ENCODE data around the gene PCYOX1L.
A peak's percentile ranks its signal among the peaks of the same experiment; 100 is the strongest.

Gene PCYOX1L

GRCh38 chr5:149375434-149375833 is 17.6 kb downstream of the PCYOX1L start:
- Mint-ChIP-seq H3K4me3 (no peak overlapping the region), H3K36me3 (ENCODE audit: insufficient read depth) (no peaks in the 10 kb centered on the region), H3K9me3 (no peaks in the 10 kb centered on the region), H3K4me1 (peaks cover 8% of the 10 kb centered on the region), H3K27me3 (no peaks in the 10 kb centered on the region), H3K27ac (ENCODE audit: low read depth) (no peak overlapping the region)
- ATAC-seq (replicated peaks; ENCODE audit: extremely low read depth, poor library complexity, severe bottlenecking) (no peak), DNase-seq (ENCODE audit: low spot score in 2 of 2) (no peak)

DNA sequence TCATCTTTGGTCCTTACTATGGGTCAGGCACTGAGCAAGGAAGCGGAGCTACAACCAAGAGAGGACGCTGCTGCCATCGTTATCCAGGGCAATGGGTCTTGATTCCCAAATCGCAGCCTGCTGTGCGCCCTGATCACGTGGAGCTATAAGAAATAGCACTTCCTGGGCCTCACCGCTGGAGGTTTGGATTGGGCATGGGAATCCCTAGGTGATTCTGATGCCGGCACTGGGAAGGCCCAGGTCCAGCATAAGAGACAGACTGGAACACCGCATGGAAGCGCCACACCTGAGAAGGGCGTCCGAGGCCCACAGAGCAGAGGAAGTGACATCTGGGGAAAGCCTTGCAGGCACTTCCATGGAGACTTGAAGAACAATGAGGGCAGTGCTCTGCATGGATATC is 18.3 kb downstream of the PCYOX1L start:
- Mint-ChIP-seq H3K4me3 (no peak overlapping the region), H3K4me1 (peaks cover 6% of the 10 kb centered on the region), H3K9me3 (no peaks in the 10 kb centered on the region), H3K36me3 (ENCODE audit: insufficient read depth) (no peaks in the 10 kb centered on the region), H3K27me3 (no peaks in the 10 kb centered on the region), H3K27ac (ENCODE audit: low read depth) (no peak overlapping the region)
- ATAC-seq (replicated peaks; ENCODE audit: extremely low read depth, poor library complexity, severe bottlenecking) (no peak), DNase-seq (ENCODE audit: low spot score in 2 of 2) (no peak)

DNA sequence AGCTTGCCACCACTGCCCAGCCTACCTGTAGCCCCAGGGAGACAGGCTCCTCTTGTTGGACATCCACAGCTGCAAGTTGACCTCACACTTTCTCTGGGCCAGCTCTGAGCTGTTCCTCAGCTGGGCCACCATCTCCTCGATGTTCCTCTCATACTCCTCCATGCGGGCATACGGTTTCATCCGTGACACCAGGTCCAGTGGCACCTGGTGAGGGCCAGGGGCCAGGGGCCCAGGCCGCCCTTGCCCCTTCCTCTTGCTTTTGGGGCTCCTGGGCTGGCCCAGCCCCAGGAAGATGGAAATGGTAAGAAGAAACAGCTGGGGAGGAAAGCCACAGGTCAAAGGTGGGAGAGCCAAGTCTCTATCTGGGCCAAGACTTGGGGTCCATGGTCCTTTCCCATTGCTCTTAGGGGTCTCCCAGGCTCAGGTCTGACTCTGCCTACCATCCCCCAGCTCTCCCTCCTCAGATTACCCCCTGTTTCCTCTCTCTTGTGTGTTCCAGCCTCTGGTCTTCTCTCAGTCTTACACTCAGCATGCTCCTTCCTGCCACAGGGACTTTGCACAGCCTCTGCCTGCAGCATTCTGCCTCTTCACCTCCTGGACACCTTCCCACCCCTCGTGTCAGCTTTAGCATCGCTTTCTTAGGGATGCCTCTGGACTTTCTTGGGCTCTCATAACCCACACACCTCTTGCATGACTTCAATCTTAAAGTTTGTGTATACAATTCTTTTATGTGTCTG is 19.0 kb downstream of the PCYOX1L start:
- Mint-ChIP-seq H3K27me3 (no peaks in the 10 kb centered on the region), H3K27ac (ENCODE audit: low read depth) (no peak overlapping the region), H3K9me3 (no peaks in the 10 kb centered on the region), H3K4me1 (peaks cover 3% of the 10 kb centered on the region), H3K36me3 (ENCODE audit: insufficient read depth) (no peaks in the 10 kb centered on the region), H3K4me3 (no peak overlapping the region)
- ATAC-seq (replicated peaks; ENCODE audit: extremely low read depth, poor library complexity, severe bottlenecking) (no peak), DNase-seq (ENCODE audit: low spot score in 2 of 2) (no peak)

DNA sequence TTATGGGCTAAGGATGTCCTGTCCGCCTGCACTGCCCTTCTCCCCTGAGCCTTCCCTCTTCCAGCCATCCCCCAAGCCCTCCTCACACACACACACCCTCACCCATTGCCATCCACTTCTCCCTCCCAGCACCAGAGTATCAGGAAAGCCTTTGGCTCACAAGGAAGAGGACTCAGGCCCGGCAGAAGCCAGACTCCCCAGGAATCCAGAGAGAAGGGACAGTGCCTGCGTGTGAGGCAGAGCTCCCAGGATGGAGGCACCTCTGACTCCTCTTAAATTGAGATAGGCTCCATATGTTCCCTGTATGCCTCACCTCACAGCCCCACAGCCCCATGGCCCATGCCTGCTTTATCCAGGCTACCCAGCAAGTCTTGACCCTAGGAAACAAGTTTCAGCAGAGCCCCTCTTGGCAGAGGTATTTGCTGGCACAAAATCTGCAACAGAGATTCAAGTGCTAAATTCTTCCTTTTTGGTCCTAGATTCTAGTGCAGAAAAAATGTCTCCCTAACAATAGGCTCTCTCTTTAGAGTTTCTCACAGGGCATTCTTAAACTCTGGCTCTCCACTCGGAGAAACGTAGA is 20.5 kb downstream of the PCYOX1L start:
- Mint-ChIP-seq H3K9me3 (no peaks in the 10 kb centered on the region), H3K4me1 (peaks cover 6% of the 10 kb centered on the region), H3K4me3 (no peak overlapping the region), H3K36me3 (ENCODE audit: insufficient read depth) (no peaks in the 10 kb centered on the region), H3K27ac (ENCODE audit: low read depth) (no peak overlapping the region), H3K27me3 (no peaks in the 10 kb centered on the region)
- no peak for DNase-seq (ENCODE audit: low spot score in 2 of 2)
- ATAC-seq (replicated peaks; ENCODE audit: extremely low read depth, poor library complexity, severe bottlenecking), result no peak

- Mint-ChIP-seq H3K27me3 (no peaks in the 10 kb centered on the region), H3K9me3 (no peaks in the 10 kb centered on the region), H3K4me3 (no peak within 1 kb of the TSS), H3K4me1 (peaks cover 6% of the 10 kb centered on the region), H3K36me3 (ENCODE audit: insufficient read depth) (no peaks in the 10 kb centered on the region), H3K27ac (ENCODE audit: low read depth) (no peak within 1 kb of the TSS)
- ATAC-seq (replicated peaks; ENCODE audit: extremely low read depth, poor library complexity, severe bottlenecking) (no peak), DNase-seq (ENCODE audit: low spot score in 2 of 2) (no peak)
These were observed 21.4 kb downstream of the PCYOX1L start, which contains the start of gene IL17B for GRCh38 chr5:149379177-149379761. IL17B (minus strand) TSS chr5:149379292; CDS start chr5:149379225, 67 bp downstream.

DNA sequence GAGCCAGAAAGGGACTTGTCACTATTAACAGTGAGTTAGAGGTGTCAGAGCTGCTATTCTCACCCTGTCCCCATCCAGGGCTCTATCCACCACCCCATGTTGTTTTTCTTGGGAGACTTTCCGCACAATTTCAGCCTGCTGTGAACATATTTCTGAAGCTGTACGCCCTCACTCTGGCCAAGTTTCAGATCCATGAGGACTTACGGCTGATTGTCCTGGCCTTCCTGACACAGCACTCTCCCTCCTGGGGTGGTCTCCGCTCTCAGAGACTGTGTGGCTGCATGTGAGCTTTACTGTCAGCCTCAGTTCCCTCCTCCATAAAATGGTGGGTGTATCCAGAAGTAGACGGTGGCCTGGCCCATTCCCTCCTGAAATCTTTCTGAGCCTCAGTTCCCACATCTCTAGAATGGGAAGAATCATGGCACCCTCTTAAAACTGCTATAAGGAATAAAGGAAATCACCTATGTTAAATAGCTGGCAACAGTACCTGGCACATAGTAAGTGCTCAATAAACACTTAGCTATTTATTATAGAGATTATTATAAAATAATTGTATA is 22.1 kb downstream of the PCYOX1L start:
- Mint-ChIP-seq H3K27me3 (no peaks in the 10 kb centered on the region), H3K36me3 (ENCODE audit: insufficient read depth) (no peaks in the 10 kb centered on the region), H3K4me3 (no peak overlapping the region), H3K27ac (ENCODE audit: low read depth) (no peak overlapping the region), H3K4me1 (peaks cover 6% of the 10 kb centered on the region), H3K9me3 (no peaks in the 10 kb centered on the region)
- no peak for DNase-seq (ENCODE audit: low spot score in 2 of 2)
- ATAC-seq (replicated peaks; ENCODE audit: extremely low read depth, poor library complexity, severe bottlenecking), result no peak

- no peaks in the 10 kb centered on the region for H3K36me3 Mint-ChIP-seq (ENCODE audit: insufficient read depth)
- no peak for DNase-seq (ENCODE audit: low spot score in 2 of 2)
- no peak overlapping the region for H3K4me3 Mint-ChIP-seq
- peaks cover 6% of the 10 kb centered on the region for H3K4me1 Mint-ChIP-seq
- H3K9me3 Mint-ChIP-seq, result no peaks in the 10 kb centered on the region
- H3K27me3 Mint-ChIP-seq, result no peaks in the 10 kb centered on the region
- H3K27ac Mint-ChIP-seq (ENCODE audit: low read depth), result no peak overlapping the region
- no peak for ATAC-seq (replicated peaks; ENCODE audit: extremely low read depth, poor library complexity, severe bottlenecking)
These were observed 22.7 kb downstream of the PCYOX1L start for GRCh38 chr5:149380466-149381121.

- DNase-seq (ENCODE audit: low spot score in 2 of 2) (no peak), ATAC-seq (replicated peaks; ENCODE audit: extremely low read depth, poor library complexity, severe bottlenecking) (no peak)
- Mint-ChIP-seq H3K4me3 (no peak overlapping the region), H3K27ac (ENCODE audit: low read depth) (no peak overlapping the region), H3K9me3 (no peaks in the 10 kb centered on the region), H3K36me3 (ENCODE audit: insufficient read depth) (no peaks in the 10 kb centered on the region), H3K27me3 (no peaks in the 10 kb centered on the region), H3K4me1 (peaks cover 6% of the 10 kb centered on the region)
These were observed 23.6 kb downstream of the PCYOX1L start for GRCh38 chr5:149381261-149381985.

GRCh38 chr5:149381986-149382338 is 24.1 kb downstream of the PCYOX1L start:
- Mint-ChIP-seq H3K9me3 (no peaks in the 10 kb centered on the region), H3K4me3 (no peak overlapping the region), H3K27me3 (no peaks in the 10 kb centered on the region), H3K27ac (ENCODE audit: low read depth) (no peak overlapping the region), H3K4me1 (peaks cover 6% of the 10 kb centered on the region), H3K36me3 (ENCODE audit: insufficient read depth) (no peaks in the 10 kb centered on the region)
- DNase-seq (ENCODE audit: low spot score in 2 of 2), result peak; percentile 35 to 59
- ATAC-seq (replicated peaks; ENCODE audit: extremely low read depth, poor library complexity, severe bottlenecking), result no peak

GRCh38 chr5:149382517-149383220 is 24.8 kb downstream of the PCYOX1L start:
- no peak for DNase-seq (ENCODE audit: low spot score in 2 of 2)
- Mint-ChIP-seq H3K27ac (ENCODE audit: low read depth) (no peak overlapping the region), H3K4me3 (no peak overlapping the region), H3K27me3 (no peaks in the 10 kb centered on the region), H3K36me3 (ENCODE audit: insufficient read depth) (no peaks in the 10 kb centered on the region), H3K9me3 (no peaks in the 10 kb centered on the region), H3K4me1 (peaks cover 6% of the 10 kb centered on the region)
- ATAC-seq (replicated peaks; ENCODE audit: extremely low read depth, poor library complexity, severe bottlenecking), result no peak

DNA sequence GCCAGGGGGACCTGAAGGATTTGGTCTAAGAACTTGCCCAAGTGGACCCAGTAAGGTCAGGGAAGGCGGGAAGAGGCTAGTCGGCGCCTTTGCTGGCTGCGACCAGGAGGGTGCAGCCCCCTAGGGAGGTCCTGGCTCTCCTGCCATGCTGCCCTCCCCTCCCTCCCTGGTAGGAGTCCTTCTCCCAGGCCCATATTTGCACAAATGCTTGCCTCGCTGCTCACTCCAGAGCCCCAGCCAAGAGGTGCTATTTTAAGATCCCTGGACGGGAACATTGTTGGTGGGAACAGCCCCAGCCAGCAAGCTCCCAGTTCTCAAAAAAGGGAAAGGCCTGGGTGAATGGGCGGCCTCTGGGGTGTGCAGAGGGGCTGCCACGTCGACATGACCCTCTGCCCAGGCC is 25.6 kb downstream of the PCYOX1L start:
- H3K36me3 Mint-ChIP-seq (ENCODE audit: insufficient read depth), result no peaks in the 10 kb centered on the region
- H3K27ac Mint-ChIP-seq (ENCODE audit: low read depth), result no peak overlapping the region
- no peaks in the 10 kb centered on the region for H3K27me3 Mint-ChIP-seq
- H3K4me1 Mint-ChIP-seq, result peaks cover 6% of the 10 kb centered on the region
- H3K4me3 Mint-ChIP-seq, result no peak overlapping the region
- no peaks in the 10 kb centered on the region for H3K9me3 Mint-ChIP-seq
- no peak for ATAC-seq (replicated peaks; ENCODE audit: extremely low read depth, poor library complexity, severe bottlenecking)
- DNase-seq (ENCODE audit: low spot score in 2 of 2), result no peak

DNA sequence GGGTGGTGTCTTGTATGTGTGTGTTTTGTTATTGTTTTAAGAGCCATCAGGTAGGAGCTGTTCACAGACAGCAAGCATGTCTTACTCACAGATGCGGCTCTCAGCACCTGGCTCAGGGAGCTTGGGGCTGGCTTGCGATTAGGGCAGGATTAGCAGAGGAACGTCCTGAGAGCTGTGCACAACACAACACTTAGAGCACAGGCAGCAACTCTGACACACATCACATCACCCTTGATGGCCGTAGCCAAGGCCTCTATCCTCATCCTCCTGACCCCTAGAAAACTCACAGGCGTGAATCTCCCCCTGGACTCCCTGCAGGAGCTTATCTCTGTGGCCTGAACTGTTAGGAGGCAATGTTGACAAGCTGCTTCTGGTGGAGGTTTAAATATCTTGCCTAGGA is 28.3 kb downstream of the PCYOX1L start:
- no peaks in the 10 kb centered on the region for H3K27me3 Mint-ChIP-seq
- DNase-seq (ENCODE audit: low spot score in 2 of 2) (no peak), ATAC-seq (replicated peaks; ENCODE audit: extremely low read depth, poor library complexity, severe bottlenecking) (no peak)
- peaks cover 3% of the 10 kb centered on the region for H3K36me3 Mint-ChIP-seq (ENCODE audit: insufficient read depth)
- no peak overlapping the region for H3K27ac Mint-ChIP-seq (ENCODE audit: low read depth)
- H3K4me1 Mint-ChIP-seq, result peaks cover 6% of the 10 kb centered on the region
- H3K4me3 Mint-ChIP-seq, result no peak overlapping the region
- H3K9me3 Mint-ChIP-seq, result no peaks in the 10 kb centered on the region

Measured in central memory CD8-positive, alpha-beta T cell (primary cell).